CD14-positive monocyte (primary cell): ENCODE data around the gene FAM20C. TPM values are rescaled to one million over a fixed set of nuclear protein-coding genes. Genes with fewer than 3 reads are reported as not detected.

ENCODE experiments used
- DNase-seq, 3 donors: peaks; one replicate each; pipeline ENCODE4 v3.0.0-alpha.2; 2011 to 2022
- H2AFZ ChIP-seq: 2 replicates; pipeline ENCODE4 v1.6.0; 2012; ENCODE audit warnings: mild to moderate bottlenecking, low read depth, low read length, inconsistent platforms; ENCODE audit not compliant: insufficient read depth, poor library complexity, severe bottlenecking
- H3K27ac ChIP-seq, 2 donors: 1 replicate in 1 of 2; 2 replicates in 1 of 2; pipeline ENCODE4 v1.5.1; 2012 to 2013; ENCODE audit warnings: low read length in 2 of 2, control low read depth in 1 of 2, inconsistent platforms in 1 of 2, low read depth in 1 of 2, mild to moderate bottlenecking in 1 of 2
- H3K27me3 ChIP-seq, 2 donors: one replicate each; pipeline versions ENCODE4 v1.6.0 to v1.6.1; 2011 to 2013; ENCODE audit warnings: low read length in 2 of 2; ENCODE audit not compliant: control insufficient read depth in 2 of 2, insufficient read depth in 2 of 2
- H3K36me3 ChIP-seq, 2 donors: replicated peaks in 1 of 2; 1 replicate in 1 of 2; 2 replicates in 1 of 2; pipeline versions ENCODE4 v1.5.1 to v1.6.1; 2012 to 2013; ENCODE audit warnings: low read length in 2 of 2, control low read depth in 1 of 2, inconsistent platforms in 1 of 2, mild to moderate bottlenecking in 1 of 2; ENCODE audit not compliant: insufficient read depth in 2 of 2, control insufficient read depth in 1 of 2
- H3K4me1 ChIP-seq, 2 donors: 1 replicate in 1 of 2; 2 replicates in 1 of 2; pipeline versions ENCODE4 v1.5.1 to v1.6.1; 2012 to 2013; ENCODE audit warnings: low read length in 2 of 2, control low read depth in 1 of 2, inconsistent platforms in 1 of 2, mild to moderate bottlenecking in 1 of 2, moderate library complexity in 1 of 2; ENCODE audit not compliant: insufficient read depth in 2 of 2, control insufficient read depth in 1 of 2
- H3K4me2 ChIP-seq: replicated peaks from 2 replicates; pipeline ENCODE3; 2012; ENCODE audit warnings: low read length, moderate library complexity, mild to moderate bottlenecking; ENCODE audit not compliant: poor library complexity, severe bottlenecking; ENCODE audit errors: extremely low read depth
- H3K4me3 ChIP-seq, 3 experiments: fragments of 200-600 bp in 1 of 3; sonication (generic) in 1 of 3; replicated peaks in 1 of 3; 1 replicate in 2 of 3; 2 replicates in 1 of 3; pipeline ENCODE4 v1.5.1; 2011 to 2013; ENCODE audit warnings: low read length in 3 of 3, mild to moderate bottlenecking in 3 of 3, control low read depth in 2 of 3, low read depth in 2 of 3, inconsistent platforms in 1 of 3, moderate library complexity in 1 of 3
- H3K79me2 ChIP-seq: 2 replicates; pipeline ENCODE4 v1.6.0; 2012; ENCODE audit warnings: mild to moderate bottlenecking, control low read depth, inconsistent platforms, low read length, moderate library complexity; ENCODE audit not compliant: insufficient read depth
- H3K9ac ChIP-seq: 2 replicates; pipeline ENCODE4 v1.6.0; 2017; ENCODE audit warnings: low read length, mild to moderate bottlenecking; ENCODE audit not compliant: insufficient read depth, poor library complexity, severe bottlenecking
- H3K9me3 ChIP-seq, 2 donors: replicated peaks in 1 of 2; 1 replicate in 1 of 2; 2 replicates in 1 of 2; pipeline versions ENCODE4 v1.5.1 to v1.6.1; 2012 to 2013; ENCODE audit warnings: low read length in 2 of 2, control low read depth in 1 of 2; ENCODE audit not compliant: control insufficient read depth in 1 of 2, insufficient read depth in 1 of 2
- H4K20me1 ChIP-seq: 2 replicates; pipeline ENCODE4 v1.6.0; 2012; ENCODE audit warnings: mild to moderate bottlenecking, low read length, control low read depth, moderate library complexity; ENCODE audit not compliant: insufficient read depth
- H3K27ac Mint-ChIP-seq, 7 donors: one replicate each; pipeline ENCODE4 v1.8.0; 2020; ENCODE audit warnings: mild to moderate bottlenecking in 7 of 7, mixed read lengths in 7 of 7, moderate library complexity in 6 of 7, inconsistent platforms in 2 of 7
- H3K27me3 Mint-ChIP-seq, 3 donors: one replicate each; pipeline ENCODE4 v1.8.0; 2021 to 2022; ENCODE audit warnings: low read depth in 3 of 3, mild to moderate bottlenecking in 3 of 3, mixed read lengths in 3 of 3, moderate library complexity in 3 of 3, inconsistent platforms in 1 of 3
- H3K36me3 Mint-ChIP-seq, 2 donors: one replicate each; pipeline ENCODE4 v1.8.0; 2020; ENCODE audit warnings: mixed read lengths in 2 of 2, inconsistent platforms in 1 of 2, mild to moderate bottlenecking in 1 of 2
- H3K4me1 Mint-ChIP-seq: one replicate; pipeline ENCODE4 v1.8.0; 2020; ENCODE audit warnings: mild to moderate bottlenecking, mixed read lengths
- H3K4me3 Mint-ChIP-seq, 2 donors: one replicate each; pipeline ENCODE4 v1.8.0; 2020; ENCODE audit warnings: mild to moderate bottlenecking in 2 of 2, mixed read lengths in 2 of 2, moderate library complexity in 1 of 2
- H3K9me3 Mint-ChIP-seq, 7 donors: one replicate each; pipeline ENCODE4 v1.8.0; 2020 to 2022; ENCODE audit warnings: mixed read lengths in 7 of 7, mild to moderate bottlenecking in 6 of 7, moderate library complexity in 6 of 7, inconsistent platforms in 2 of 7
- CTCF ChIP-seq: fragments of 200-600 bp; IDR thresholded peaks from one replicate; pipeline ENCODE4 v1.8.0; 2022; ENCODE audit warnings: antibody characterized with exemption, mild to moderate bottlenecking
- WGBS: methylation state at CpG from one replicate; pipeline ENCODE4 v1.1.5; 2013; ENCODE audit warnings: missing lambda C conversion rate; ENCODE audit not compliant: insufficient coverage; 5-methylcytosine and 5-hydroxymethylcytosine counted together
- intact Hi-C, 2 donors: fragments of 100-400 bp; cut with micrococcal nuclease; formaldehyde crosslinking; loops; one replicate each; pipeline versions ENCODE4 v1.15.0 to v1.15.1; 2023
- polyA plus RNA-seq, 3 donors: library from polyadenylated mRNA; depleted of rRNA in 1 of 3; unstranded in 2 of 3; stranded (reverse) in 1 of 3; fragments of 300-500 nt in 2 of 3; fragments of >200 nt in 1 of 3; fragmentation: Illumina TruSeq in 2 of 3; gene quantifications; 1 replicate in 2 of 3; 2 replicates in 1 of 3; pipeline ENCODE4 v1.2.3, GENCODE V29; 2012 to 2021

FAM20C gene
- polyA plus RNA-seq, 3 donors, result 1.2 to 32.2 (median 1.5) TPM

GRCh38 chr7:280461-280860, 88.1 kb downstream of the FAM20C start:
- H3K4me1 Mint-ChIP-seq, result no peaks in the 10 kb centered on the region
- WGBS, result 83% methylated on average over 5 of the region's 11 CpGs

GRCh38 chr7:281637-282036, 89.3 kb downstream of the FAM20C start:
- WGBS, result 100% methylated on average over 3 of the region's 8 CpGs
- TF ChIP-seq CTCF, result no peak
- H3K4me3 Mint-ChIP-seq, result no peak overlapping the region

More at GRCh38 chr7:280461-280860, 88.1 kb downstream of the FAM20C start:
- Histone ChIP-seq H3K79me2 (no peaks in the 10 kb centered on the region), H3K27ac (no peak overlapping the region), H3K9me3 (peaks cover 19 to 22% of the 10 kb centered on the region in 2 donors), H3K4me2 (no peak overlapping the region), H3K36me3 (no peaks in the 10 kb centered on the region), H4K20me1 (no peaks in the 10 kb centered on the region), H3K4me1 (no peaks in the 10 kb centered on the region), H2AFZ (no peak overlapping the region), H3K4me3 (no peak overlapping the region), H3K9ac (no peak overlapping the region), H3K27me3 (peaks cover 0 to 7% of the 10 kb centered on the region in 2 donors)
- Mint-ChIP-seq H3K4me3 (no peak overlapping the region), H3K36me3 (no peaks in the 10 kb centered on the region), H3K9me3 (peaks cover 6 to 23% (median 12%) of the 10 kb centered on the region in 7 donors), H3K27ac (no peak overlapping the region), H3K27me3 (peaks cover 6 to 23% (median 13%) of the 10 kb centered on the region in 3 donors)
- TF ChIP-seq CTCF, result no peak
- DNase-seq, result no peak
- intact Hi-C loops, result no loop called here

More at GRCh38 chr7:281637-282036, 89.3 kb downstream of the FAM20C start:
- Mint-ChIP-seq H3K36me3 (no peaks in the 10 kb centered on the region), H3K27ac (no peak overlapping the region), H3K27me3 (peaks cover 9 to 29% (median 19%) of the 10 kb centered on the region in 3 donors), H3K4me1 (no peaks in the 10 kb centered on the region), H3K9me3 (peaks cover 2 to 13% (median 5%) of the 10 kb centered on the region in 7 donors)
- Histone ChIP-seq H3K9me3 (peaks cover 7 to 10% of the 10 kb centered on the region in 2 donors), H3K79me2 (no peaks in the 10 kb centered on the region), H3K36me3 (no peaks in the 10 kb centered on the region), H3K9ac (no peak overlapping the region), H3K4me3 (no peak overlapping the region), H2AFZ (no peak overlapping the region), H4K20me1 (no peaks in the 10 kb centered on the region), H3K4me1 (no peaks in the 10 kb centered on the region), H3K27me3 (peaks cover 0 to 7% of the 10 kb centered on the region in 2 donors), H3K27ac (no peak overlapping the region), H3K4me2 (no peak overlapping the region)
- no peak for DNase-seq
- intact Hi-C loops, result no loop called here
